ENCODE measurements around the gene MFAP4.

The MFAP4 gene

DNA sequence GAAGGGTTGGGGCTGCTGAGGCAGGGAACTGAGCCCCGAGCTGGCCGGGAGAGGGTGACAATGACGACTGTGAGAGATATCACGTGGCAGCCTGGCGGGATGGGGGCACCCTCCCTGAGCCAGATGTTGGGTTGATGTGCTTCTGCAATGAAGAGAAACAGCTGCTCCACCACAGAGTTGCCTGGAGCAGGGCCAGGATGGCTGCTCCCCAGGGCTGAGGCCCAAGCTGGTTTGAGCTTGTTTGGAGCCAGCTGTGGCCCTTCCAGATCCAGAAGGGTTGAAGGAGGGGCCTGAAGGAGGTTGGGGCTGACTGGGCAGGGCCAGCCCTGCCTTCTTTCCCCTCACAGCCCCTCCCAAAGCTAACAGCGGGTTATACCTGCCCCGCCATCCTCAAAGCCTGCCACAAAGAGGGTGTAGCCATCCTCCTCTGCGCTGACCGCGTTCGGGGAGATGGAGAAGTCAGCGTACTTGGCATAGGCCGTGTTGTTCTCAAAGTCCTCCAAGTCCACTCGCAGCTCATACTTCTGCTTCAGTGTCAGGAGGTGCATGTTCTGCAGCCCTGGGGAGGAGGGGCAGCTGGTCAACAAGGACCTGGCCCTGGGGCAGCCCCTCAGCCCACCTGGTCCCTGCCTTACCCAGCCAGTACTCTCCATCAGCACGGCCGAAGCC lies 2.1 kb downstream of the MFAP4 start:
- DNase-seq, result peak; percentile 92

DNA sequence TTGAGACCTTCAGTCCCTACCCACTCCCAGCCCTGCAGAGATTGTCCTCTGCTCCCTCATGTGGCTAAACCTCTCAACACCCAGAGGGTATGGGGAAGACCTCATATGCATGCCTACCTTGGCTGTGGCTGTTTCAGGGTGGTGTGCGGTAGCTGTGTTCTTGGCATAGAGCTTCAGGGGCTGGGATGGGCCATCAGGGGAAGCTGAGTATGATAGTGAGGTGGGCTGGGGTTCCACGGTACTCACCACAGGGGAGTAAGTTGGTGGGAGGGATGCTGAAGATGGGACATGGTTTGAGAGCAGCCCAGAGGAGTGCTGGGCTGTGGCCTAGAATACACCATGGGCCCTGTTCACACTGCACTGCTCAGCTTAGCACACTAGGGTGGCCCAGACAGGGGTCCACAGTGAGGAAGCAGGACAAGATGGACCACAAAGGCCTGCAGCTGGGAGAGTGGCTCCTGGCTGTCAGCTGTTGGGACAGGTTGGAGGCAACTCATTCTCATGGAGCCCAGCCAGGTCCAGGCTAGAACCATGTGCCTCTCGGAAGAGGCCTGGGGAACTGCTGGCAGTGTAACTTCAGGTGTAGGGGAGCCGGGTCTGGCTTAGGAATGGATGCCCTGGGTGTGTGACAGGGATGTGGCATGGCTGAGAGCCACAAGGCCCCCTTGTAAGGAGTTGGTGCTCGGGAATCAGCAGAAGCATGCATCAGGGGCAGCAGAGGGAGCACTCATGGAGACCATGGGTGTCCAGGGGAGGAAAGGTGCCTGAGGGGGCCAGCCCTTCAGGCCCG lies 3.1 kb downstream of the MFAP4 start:
- no peak for DNase-seq

DNA sequence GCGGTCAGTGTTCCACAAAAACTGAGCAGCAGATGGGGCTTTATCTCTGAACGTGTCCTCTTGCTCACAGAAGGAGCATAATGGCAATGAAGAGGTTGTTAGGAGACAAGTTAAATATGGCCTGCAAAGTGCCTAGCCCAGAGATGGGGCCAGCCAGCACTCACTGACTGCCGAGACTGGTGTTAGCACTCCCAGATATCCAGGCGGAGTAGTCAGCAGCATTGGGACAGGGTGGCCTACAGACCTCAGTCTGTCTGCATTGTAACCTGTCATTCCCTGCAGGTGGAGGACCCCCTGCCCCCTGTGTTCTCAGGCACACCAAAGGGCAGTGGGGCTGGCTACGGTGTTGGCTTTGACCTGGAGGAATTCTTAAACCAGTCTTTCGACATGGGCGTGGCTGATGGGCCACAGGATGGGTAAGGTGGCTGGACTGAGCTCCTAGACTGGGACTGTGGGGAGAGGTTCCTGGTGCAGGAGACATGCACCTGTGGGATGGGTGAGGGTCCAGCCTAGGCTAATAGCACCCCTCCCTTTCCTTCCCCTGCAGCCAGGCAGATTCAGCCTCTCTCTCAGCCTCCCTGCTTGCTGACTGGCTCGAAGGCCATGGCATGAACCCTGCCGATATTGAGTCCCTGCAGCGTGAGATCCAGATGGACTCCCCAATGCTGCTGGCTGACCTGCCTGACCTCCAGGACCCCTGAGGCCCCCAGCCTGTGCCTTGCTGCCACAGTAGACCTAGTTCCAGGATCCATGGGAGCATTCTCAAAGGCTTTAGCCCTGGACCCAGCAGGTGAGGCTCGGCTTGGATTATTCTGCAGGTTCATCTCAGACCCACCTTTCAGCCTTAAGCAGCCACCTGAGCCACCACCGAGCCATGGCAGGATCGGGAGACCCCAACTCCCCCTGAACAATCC lies 4.2 kb downstream of the MFAP4 start:
- no peak for DNase-seq

DNA sequence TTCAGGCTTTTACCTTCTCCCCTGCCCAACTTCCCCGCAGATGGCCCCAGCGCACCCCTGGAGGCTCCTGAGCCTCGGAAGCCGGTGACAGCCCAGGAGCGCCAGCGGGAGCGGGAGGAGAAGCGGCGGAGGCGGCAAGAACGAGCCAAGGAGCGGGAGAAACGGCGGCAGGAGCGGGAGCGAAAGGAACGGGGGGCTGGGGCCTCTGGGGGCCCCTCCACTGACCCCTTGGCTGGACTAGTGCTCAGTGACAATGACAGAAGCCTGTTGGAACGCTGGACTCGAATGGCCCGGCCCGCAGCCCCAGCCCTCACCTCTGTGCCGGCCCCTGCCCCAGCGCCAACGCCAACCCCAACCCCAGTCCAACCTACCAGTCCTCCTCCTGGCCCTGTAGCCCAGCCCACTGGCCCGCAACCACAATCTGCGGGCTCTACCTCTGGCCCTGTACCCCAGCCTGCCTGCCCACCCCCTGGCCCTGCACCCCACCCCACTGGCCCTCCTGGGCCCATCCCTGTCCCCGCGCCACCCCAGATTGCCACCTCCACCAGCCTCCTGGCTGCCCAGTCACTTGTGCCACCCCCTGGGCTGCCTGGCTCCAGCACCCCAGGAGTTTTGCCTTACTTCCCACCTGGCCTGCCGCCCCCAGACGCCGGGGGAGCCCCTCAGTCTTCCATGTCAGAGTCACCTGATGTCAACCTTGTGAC lies 5.1 kb downstream of the MFAP4 start:
- DNase-seq, result no peak

DNA sequence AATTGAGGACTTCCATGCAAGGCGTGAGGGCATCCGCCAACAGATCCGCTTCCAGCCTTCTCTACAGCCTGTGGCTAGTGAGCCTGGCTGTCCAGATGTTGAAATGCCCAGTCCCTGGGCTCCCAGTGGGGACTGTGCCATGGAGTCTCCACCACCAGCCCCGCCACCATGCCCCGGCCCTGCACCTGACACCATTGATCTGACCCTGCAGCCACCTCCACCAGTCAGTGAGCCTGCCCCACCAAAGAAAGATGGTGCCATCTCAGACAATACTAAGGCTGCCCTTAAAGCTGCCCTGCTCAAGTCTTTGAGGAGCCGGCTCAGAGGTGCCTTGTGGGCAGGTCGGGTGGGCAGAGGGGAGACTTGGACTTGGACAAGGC lies 5.6 kb downstream of the MFAP4 start:
- DNase-seq, result no peak

DNA sequence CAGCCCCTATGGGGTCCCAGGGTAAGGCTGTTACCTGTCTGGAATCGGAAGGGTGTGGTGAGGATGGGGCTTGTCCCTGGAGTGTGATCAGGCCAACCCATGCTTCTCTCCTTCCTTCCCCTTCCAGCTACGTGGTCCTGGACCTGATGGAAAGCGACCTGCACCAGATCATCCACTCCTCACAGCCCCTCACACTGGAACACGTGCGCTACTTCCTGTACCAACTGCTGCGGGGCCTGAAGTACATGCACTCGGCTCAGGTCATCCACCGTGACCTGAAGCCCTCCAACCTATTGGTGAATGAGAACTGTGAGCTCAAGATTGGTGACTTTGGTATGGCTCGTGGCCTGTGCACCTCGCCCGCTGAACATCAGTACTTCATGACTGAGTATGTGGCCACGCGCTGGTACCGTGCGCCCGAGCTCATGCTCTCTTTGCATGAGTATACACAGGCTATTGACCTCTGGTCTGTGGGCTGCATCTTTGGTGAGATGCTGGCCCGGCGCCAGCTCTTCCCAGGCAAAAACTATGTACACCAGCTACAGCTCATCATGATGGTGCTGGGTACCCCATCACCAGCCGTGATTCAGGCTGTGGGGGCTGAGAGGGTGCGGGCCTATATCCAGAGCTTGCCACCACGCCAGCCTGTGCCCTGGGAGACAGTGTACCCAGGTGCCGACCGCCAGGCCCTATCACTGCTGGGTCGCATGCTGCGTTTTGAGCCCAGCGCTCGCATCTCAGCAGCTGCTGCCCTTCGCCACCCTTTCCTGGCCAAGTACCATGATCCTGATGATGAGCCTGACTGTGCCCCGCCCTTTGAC lies 6.3 kb downstream of the MFAP4 start:
- DNase-seq, result no peak

DNA sequence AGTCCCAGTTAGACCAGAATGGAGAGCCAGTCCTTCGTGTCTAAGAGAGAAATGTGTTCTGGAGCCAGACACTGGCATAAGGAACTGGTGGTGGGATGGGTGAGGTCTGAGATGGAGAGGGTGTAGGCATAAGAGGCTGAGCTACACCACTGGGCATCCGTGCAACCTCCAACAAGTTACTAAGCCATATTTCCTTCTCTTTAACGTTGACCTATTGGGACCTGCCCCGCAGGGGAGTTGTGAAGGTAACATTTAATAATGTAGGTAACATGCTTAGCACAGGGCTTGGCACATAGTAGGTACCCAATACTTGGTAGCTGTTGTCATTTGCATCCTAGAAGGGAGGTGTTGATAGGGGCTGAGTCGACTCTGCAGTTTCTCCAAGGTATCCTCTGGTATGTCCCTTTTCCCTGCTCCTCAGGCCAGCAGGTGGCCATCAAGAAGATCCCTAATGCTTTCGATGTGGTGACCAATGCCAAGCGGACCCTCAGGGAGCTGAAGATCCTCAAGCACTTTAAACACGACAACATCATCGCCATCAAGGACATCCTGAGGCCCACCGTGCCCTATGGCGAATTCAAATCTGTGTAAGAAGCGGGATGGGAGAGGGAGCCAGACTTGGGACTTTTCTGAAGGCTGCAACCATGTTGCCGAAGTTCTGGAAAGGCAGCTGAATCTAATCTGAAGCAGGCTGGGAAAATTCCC lies 7.5 kb downstream of the MFAP4 start:
- no peak for DNase-seq

DNA sequence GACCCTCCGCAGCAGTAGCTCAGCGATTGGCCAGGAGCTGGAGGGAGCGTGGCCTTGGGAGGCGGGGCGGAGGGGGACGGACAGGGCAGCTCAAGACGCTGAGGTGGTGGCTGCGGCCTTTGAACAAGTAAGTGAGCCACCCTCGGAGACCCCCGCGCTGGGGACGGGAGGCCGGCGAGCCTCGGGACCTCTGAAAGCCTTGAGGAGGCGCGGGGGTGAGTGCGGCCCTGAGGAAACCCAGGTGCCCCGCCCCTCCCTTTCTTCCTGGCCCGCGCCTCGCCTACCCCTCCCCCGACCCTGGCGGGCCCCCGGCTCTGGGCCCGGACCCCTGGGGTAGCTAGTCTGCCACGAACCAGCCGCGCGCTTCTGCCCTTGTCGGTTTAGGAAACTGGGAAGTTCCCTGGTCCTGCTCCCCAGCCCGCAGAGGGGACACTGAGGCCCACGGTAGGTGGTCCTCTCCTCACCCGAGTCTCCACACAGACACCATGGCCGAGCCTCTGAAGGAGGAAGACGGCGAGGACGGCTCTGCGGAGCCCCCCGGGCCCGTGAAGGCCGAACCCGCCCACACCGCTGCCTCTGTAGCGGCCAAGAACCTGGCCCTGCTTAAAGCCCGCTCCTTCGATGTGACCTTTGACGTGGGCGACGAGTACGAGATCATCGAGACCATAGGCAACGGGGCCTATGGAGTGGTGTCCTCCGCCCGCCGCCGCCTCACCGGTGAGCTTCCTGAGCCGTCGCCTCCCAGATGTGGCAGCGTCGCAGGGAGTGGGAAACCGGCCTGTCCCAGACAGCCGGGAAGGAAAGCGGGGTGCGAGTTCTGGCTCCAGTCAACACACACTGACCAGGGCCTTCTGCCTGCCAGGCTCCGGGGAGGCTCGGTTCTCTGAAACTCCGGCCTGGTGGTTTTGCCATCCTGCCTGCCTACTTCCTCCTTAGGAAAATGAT lies 8.3 kb downstream of the MFAP4 start, which contains the start of gene MAPK7:
TSS of gene MAPK7 (plus strand) at position 83 of the 945 bp plus-strand sequence. CDS start at position 486, 403 bp downstream.
- no peak for DNase-seq

DNA sequence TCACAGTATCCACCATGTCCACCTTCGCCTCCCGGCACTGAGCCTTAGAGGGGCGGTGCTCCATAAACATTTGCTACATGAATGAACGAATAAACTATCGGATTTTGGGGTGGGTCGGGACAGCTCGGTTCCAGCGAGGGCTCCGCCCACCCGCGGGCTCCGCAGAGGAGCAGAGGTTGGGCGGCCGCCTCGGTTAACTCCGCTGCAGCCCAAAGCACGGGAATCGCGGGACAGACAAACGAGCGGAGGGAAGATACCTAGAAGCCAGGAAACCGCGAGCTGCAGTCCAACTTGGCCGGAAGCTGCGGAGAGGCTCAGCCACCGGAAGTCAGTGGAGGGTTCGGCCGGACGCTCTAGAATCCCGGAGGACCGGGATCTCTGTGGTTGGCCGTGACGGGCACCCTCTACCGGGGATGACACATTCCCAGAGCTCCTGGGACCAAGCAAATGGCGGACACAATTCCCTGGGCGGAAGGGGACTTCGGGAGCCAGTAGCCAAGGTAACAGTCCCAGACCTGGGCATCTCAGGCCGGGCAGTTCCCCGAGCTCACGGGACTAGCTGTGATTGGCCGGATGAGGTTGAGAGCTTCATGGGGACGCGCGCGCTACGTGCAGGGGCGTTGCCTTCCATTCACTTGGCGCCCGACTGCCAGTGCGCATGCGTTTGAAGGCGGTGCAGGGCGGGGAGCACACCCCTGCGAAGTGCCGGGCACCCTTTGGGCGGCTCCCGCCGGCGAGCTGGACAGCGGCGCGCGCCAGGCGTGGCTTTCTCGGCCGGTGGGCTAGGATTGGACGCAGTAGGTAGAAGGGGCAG lies 9.2 kb downstream of the MFAP4 start:
- peak; percentile 98 for DNase-seq

DNA sequence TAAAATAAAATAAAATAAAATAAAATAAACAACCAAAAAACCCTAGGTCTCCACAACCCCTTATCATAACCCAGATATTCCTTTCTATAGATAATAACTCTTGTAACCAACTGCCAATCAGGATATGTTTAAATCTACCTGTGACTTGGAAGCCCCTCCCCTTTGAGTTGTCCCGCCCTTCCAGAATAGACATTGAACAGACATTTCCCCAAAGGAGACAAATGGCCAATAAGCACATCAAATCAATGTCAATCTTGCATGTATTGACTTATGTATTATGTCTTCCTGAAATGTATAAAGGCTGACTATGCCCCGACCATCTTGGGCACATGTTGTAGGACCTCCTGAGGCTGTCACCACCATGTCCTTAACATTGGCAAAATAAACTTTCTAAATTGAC lies 10.2 kb downstream of the MFAP4 start:
- DNase-seq, result no peak

DNA sequence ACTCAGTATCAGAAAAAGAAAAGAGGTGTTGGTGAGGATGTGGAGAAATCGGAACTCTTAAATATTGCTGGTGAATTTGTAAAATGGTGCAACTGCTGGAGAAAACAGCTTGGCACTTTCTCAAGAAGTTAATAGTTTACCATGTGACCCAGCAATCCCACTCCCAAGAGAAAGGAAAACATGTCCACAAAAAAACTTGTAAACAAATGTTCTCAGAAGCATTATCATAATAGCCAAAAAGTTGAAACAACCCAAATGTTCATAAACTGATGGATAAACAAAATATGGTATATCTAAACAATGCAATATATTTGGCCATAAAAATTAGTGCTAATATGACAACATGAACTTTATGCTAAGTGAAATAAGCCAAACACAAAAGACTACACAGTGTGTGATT lies 11.3 kb downstream of the MFAP4 start:
- no peak for DNase-seq

DNA sequence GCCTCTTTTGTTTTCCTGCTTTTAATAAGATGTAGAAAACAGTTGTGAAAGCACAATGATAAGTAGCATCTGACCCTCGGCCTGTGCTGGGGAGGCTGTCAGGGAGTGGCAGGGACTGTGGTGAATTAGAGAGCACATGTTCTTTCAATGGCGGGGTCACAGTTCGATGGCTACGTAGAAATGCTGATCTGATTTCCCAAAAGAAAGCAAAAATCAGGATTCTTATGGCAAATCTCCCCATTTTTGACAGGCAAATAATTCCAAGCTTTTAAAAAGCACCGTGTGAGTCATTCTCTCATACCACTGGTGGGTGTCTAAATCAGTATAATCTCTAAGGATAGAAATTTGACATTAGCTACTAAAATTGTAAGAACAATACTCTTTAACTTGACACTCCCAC lies 12.9 kb downstream of the MFAP4 start:
- DNase-seq, result no peak

DNA sequence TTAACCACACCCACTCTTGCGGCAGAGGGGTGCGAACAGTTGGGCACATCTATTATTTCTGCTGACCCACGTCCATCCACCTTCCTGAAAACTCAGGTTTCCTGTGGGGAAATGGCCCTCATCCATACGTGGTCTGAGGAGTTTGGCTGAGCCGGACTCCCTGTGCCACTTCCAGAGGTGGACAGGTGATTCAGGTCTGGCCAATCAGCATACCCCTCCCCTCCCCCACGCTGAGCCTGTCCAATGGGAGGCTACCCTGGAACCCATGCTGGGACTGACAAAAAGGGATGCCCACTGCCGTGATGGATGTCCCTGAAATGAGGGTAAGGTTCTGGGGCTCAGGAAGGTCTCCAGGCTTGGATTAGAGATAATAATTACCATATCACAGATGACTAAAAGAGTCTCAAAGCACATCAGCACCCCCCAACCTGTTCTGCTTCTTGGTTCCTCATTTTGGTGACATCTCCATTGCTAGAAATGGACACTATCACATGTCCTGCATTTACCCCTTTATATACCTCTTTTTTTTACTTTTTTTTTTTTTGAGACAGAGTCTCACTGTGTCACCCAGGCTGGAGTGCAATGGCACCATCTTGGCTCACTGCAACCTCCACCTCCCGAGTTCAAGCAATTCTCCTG lies 14.0 kb downstream of the MFAP4 start:
- peak; percentile 60 for DNase-seq

DNA sequence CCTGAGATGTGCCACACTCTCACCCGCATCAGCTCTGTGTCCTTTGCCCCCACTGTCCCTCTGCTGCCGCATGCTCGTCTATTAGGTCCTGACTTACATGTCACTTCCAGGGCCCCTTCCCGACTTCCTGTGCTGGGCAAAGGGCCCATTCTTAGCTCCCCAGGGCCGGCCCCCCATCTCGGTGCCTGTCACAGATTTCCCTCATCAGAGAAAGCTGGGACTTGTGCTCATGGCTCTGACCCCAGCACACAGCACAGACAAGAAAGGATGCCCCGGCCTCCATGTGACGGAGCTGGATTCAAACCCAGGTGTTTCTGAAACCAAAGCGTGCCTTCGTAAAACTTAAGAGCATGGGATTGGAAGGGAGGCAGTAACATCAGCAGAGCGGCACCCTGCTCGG lies 14.6 kb downstream of the MFAP4 start:
- DNase-seq, result no peak

DNA sequence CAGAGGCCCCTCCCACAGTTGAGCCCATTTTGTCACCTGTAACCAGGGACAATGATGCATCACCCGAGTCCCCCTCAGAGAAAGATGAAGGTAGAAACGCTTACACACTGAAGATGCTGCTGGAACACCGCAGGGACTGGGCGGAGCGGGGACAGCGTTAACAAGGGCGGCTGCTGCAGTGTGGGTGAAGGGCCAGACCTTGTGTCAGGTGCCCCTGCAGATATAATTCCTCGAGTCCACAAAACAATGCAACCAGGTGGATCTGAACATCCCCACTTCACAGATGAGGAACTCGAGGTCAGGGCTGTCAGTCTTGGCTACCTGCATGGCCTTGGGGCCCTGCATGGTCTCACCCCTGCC lies 15.0 kb downstream of the MFAP4 start:
- DNase-seq, result no peak

DNA sequence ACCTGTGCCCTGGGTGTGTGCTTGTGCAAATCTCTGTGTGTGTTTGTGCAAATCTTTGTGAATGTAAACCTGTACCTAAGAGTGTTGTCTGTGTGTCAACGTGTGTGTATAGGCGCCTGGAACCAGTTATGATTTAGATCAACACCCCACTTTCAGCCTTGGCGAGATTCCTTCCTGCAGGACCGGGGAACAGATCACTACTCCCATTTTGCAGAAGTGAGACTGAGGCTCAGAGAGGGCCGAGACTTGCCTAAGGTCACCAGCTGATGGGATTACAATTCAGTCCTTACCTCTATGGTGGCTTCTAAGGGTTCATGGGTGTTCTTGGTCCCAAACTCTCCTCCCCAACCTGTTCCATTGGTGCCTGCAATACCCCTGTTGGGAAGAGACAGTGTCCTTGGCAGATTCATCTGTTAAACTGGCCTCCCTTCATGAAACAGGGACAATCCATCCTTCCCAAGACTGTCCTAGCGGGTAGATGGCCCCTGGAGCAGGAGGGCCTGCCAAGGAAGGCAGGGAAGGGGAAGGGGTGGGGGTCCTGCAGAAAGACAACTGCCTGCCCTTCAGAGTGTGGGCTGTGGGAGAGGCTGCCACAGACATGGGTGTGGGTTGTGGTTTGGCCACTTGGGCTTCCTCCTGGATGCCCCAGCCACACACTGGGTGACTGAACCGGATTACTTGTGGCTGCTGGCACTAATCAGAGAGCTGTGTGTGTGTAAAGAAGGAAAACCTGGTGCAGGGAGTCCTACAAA lies 15.6 kb downstream of the MFAP4 start:
- peak; percentile 87 for DNase-seq

DNA sequence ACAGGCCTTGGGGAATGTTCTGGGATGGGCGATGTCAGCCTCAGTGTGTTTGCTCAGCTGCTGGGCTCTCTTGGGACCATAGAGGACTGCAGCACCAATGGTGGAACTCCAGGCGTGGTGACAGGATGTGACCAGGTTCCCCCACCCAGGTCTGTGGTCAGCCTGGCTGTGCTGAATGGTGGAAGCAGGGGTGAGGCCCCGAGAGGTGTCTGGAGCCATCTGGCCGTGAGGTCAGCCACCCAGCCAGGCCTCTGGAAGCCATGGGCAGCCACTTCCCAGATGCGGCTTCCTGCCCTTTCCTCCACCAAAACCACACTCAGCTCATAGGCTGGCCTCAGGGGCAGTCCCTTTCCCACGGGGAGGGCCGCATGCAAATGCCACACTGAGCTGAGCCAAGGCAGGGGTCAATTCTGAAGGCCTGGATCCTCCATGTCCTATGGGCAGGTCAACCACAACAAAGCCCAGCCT lies 16.5 kb downstream of the MFAP4 start:
- DNase-seq, result peak; percentile 92

Data from MV-4-11 (cell line).